OCI-LY1 (cell line): ENCODE measurements around the gene EEF1E1.
"Not testable (repeated sequence)": the region's sequence is repeated elsewhere in the genome, so short reads cannot be mapped to it uniquely, and the experiment has no call there.

Source experiments
- H2AFZ ChIP-seq: fragments of 200-600 bp; sonication (generic), shearing (Covaris generic); 2 replicates; pipeline ENCODE4 v1.6.0; 2014; ENCODE audit warnings: antibody characterized with exemption, mild to moderate bottlenecking, low read length
- H3F3A ChIP-seq: fragments of 200-600 bp; sonication (generic), shearing (Covaris generic); 2 replicates; pipeline ENCODE4 v1.6.0; 2014; ENCODE audit warnings: mild to moderate bottlenecking, antibody characterized with exemption, low read length, moderate library complexity; ENCODE audit not compliant: insufficient read depth
- H3K27ac ChIP-seq: fragments of 200-600 bp; sonication (generic); 2 replicates; pipeline ENCODE4 v1.5.1; 2014; ENCODE audit warnings: low read length, mixed run types, mild to moderate bottlenecking, low read depth; ENCODE audit not compliant: poor library complexity, severe bottlenecking
- H3K27me3 ChIP-seq: fragments of 200-600 bp; sonication (generic); 2 replicates; pipeline ENCODE4 v1.6.0; 2014; ENCODE audit warnings: antibody characterized with exemption, mild to moderate bottlenecking, low read length, moderate library complexity; ENCODE audit not compliant: insufficient read depth
- H3K36me3 ChIP-seq: fragments of 200-600 bp; sonication (generic); 2 replicates; pipeline ENCODE4 v1.6.1; 2014; ENCODE audit warnings: mild to moderate bottlenecking, antibody characterized with exemption, low read length, moderate library complexity, mixed read lengths; ENCODE audit not compliant: insufficient read depth
- H3K4me1 ChIP-seq: fragments of 200-600 bp; sonication (generic); 2 replicates; pipeline ENCODE4 v1.5.1; 2014; ENCODE audit warnings: mild to moderate bottlenecking, low read length, moderate library complexity; ENCODE audit not compliant: insufficient read depth, severe bottlenecking
- H3K4me2 ChIP-seq: fragments of 200-600 bp; sonication (generic), shearing (Covaris generic); 2 replicates; pipeline ENCODE4 v1.6.1; 2014; ENCODE audit warnings: low read length
- H3K4me3 ChIP-seq: fragments of 200-600 bp; sonication (generic); 2 replicates; pipeline ENCODE4 v1.5.1; 2014; ENCODE audit warnings: low read length, low read depth, mild to moderate bottlenecking, mixed read lengths; ENCODE audit not compliant: poor library complexity, severe bottlenecking
- H3K79me2 ChIP-seq: fragments of 200-600 bp; shearing (Covaris generic); 2 replicates; pipeline ENCODE4 v1.6.1; 2016; ENCODE audit warnings: mixed run types, low read length, mixed read lengths; ENCODE audit not compliant: insufficient read depth
- H3K9ac ChIP-seq: fragments of 200-600 bp; sonication (generic), shearing (Covaris generic); 2 replicates; pipeline ENCODE4 v1.6.1; 2014; ENCODE audit warnings: mild to moderate bottlenecking, low read length, mixed read lengths
- H3K9me2 ChIP-seq: fragments of 200-600 bp; sonication (generic), shearing (Covaris generic); 2 replicates; pipeline ENCODE4 v1.6.1; 2014; ENCODE audit warnings: low read depth, mild to moderate bottlenecking, low read length, mixed read lengths
- H3K9me3 ChIP-seq: fragments of 200-600 bp; shearing (Covaris generic); 2 replicates; pipeline ENCODE4 v1.6.1; 2014; ENCODE audit warnings: low read length, mixed read lengths
- H4K20me1 ChIP-seq: fragments of 200-600 bp; sonication (generic), shearing (Covaris generic); 2 replicates; pipeline ENCODE4 v1.6.0; 2016; ENCODE audit warnings: mild to moderate bottlenecking, low read length; ENCODE audit not compliant: insufficient read depth
- EZH2 ChIP-seq: fragments of 200-600 bp; sonication (generic), shearing (Covaris generic); IDR thresholded peaks from 2 replicates; pipeline ENCODE4 v1.8.0; 2017; ENCODE audit warnings: borderline replicate concordance, mixed run types, mild to moderate bottlenecking, antibody characterized with exemption, low read length, moderate library complexity, mixed read lengths
- TF ChIP-seq, protein P1 (sequence below): fragments of 200-600 bp; sonication (generic), shearing (Covaris generic); IDR thresholded peaks from 2 replicates; pipeline ENCODE4 v1.5.1; 2017; ENCODE audit warnings: mild to moderate bottlenecking, antibody characterized with exemption, low read length, moderate library complexity, mixed read lengths

EEF1E1 gene

DNA sequence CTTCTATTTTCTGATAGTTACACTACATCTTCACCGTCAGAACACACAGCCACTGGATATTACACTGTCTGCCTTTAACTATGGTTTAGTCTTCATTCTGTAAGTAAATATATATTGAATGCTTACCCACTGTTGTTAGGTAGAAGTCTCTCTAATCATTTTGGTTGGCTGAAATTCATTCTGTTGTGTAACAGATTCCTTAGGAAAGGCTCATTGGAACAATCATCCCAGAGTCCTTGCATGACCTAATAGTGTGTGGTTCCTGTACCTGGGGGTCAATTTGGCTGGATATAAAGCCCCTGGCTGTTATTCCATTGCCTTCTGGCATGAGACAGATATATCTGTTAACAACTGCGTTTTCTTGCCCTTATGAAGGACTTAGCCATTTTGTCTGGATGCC lies 48.1 kb downstream of the EEF1E1 start:
- Histone ChIP-seq H3K4me3 (no peak overlapping the region), H3K9me3 (no peaks in the 10 kb centered on the region), H3K4me1 (no peaks in the 10 kb centered on the region), H3F3A (no peaks in the 10 kb centered on the region), H3K27ac (no peak overlapping the region), H3K9me2 (no peaks in the 10 kb centered on the region), H3K79me2 (no peaks in the 10 kb centered on the region), H3K36me3 (peaks cover 29% of the 10 kb centered on the region), H3K27me3 (no peaks in the 10 kb centered on the region), H3K9ac (no peak overlapping the region), H4K20me1 (no peaks in the 10 kb centered on the region), H2AFZ (no peak overlapping the region), H3K4me2 (no peak overlapping the region)
- no peak for TF ChIP-seq EZH2
- TF ChIP-seq, protein P1, sequence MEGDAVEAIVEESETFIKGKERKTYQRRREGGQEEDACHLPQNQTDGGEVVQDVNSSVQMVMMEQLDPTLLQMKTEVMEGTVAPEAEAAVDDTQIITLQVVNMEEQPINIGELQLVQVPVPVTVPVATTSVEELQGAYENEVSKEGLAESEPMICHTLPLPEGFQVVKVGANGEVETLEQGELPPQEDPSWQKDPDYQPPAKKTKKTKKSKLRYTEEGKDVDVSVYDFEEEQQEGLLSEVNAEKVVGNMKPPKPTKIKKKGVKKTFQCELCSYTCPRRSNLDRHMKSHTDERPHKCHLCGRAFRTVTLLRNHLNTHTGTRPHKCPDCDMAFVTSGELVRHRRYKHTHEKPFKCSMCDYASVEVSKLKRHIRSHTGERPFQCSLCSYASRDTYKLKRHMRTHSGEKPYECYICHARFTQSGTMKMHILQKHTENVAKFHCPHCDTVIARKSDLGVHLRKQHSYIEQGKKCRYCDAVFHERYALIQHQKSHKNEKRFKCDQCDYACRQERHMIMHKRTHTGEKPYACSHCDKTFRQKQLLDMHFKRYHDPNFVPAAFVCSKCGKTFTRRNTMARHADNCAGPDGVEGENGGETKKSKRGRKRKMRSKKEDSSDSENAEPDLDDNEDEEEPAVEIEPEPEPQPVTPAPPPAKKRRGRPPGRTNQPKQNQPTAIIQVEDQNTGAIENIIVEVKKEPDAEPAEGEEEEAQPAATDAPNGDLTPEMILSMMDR = no peak

DNA sequence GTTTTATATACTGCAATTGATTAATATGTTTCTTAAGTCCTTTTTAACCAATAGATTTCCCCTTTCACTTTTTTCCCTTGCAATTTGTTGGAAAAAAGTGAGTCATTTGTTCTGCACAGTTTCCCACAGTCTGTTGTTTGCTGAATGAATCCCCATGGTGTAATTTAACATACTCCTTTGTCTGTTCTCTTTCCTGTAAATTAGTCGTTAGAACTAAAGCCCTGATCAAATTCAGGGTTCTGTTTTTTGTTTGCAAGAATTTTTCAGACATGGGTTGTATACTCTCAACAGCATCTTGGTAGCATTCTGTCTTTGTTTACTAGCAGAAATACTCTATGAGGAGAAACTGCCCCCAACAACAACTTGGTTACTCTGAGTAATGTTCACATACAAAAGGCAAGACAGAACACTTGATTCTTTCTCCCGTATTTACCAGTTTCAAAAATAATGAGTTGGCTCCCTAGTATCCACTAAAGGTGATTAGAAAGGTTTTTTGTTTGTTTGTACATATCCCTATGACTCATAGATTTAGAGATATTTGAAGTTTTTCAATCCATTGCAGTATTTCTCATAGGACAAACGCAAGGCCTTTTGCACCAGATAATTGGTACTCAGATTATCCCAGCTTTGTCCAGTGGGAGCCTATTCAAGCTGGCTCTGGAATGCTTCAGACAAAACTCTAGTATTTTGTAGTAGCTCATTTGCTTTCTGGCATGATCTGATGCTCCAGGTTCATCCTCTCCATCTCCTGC lies 54.6 kb downstream of the EEF1E1 start:
- H3K27ac ChIP-seq = no peak overlapping the region
- H4K20me1 ChIP-seq = no peaks in the 10 kb centered on the region
- no peak overlapping the region for H3K4me2 ChIP-seq
- H3K9me2 ChIP-seq = no peaks in the 10 kb centered on the region
- H3K27me3 ChIP-seq = no peaks in the 10 kb centered on the region
- peaks cover 14% of the 10 kb centered on the region; the same call in 1 of the 2 replicates for H3K36me3 ChIP-seq
- H3K4me1 ChIP-seq = no peaks in the 10 kb centered on the region
- no peak overlapping the region for H2AFZ ChIP-seq
- no peaks in the 10 kb centered on the region for H3K9me3 ChIP-seq
- no peak overlapping the region for H3K9ac ChIP-seq
- no peaks in the 10 kb centered on the region for H3K79me2 ChIP-seq
- no peak overlapping the region for H3K4me3 ChIP-seq
- TF ChIP-seq, protein P1 = no peak
- no peak for TF ChIP-seq EZH2
- no peaks in the 10 kb centered on the region for H3F3A ChIP-seq

DNA sequence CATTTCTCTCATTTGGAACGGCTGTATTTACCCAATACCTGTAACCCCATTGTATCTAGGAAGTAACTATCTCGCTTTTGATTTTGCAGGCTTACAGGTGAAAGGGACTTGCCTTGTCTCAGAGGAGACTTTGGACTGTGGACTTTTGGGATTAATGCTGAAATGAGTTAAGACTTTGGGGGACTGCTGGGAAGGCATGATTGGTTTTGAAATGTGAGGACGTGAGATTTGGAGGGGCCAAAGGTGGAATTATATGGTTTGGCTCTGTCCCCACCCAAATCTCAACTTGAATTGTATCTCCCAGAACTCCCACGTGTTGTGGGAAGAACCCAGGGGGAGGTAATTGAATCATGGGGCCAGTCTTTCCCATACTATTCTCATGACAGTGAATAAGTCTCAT lies 56.6 kb downstream of the EEF1E1 start:
- H3K4me3 ChIP-seq, H3K9me3 ChIP-seq, H3K4me2 ChIP-seq, H3K4me1 ChIP-seq, H3K9me2 ChIP-seq, H3K27ac ChIP-seq, H2AFZ ChIP-seq, H3K9ac ChIP-seq, H3K27me3 ChIP-seq, H3K79me2 ChIP-seq, H4K20me1 ChIP-seq, H3F3A ChIP-seq: not testable (repeated sequence)
- H3K36me3 ChIP-seq = peaks cover 14% of the 10 kb centered on the region

DNA sequence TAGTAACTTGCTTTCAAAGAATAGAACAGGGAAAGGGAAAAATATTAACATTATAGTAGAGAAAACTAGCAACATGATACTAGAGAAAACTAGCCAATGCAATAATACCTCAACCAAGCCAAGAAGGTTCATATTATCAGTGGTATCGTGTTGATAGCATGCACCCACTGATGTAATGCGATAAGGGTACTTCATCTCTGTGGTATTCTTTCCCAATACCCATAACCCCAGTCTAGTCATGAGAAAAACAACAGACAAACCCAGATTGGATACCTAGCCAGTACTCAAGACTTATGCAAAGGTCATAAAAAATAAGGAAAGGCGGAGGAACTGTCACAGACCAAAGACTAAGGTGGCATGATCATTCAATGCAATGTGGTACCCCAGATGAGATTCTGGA lies 59.1 kb downstream of the EEF1E1 start:
- Histone ChIP-seq H3K4me3 (no peak overlapping the region), H3K79me2 (no peaks in the 10 kb centered on the region), H2AFZ (no peak overlapping the region), H3K4me2 (no peak overlapping the region), H3K27me3 (no peaks in the 10 kb centered on the region), H3K9ac (no peak overlapping the region), H3K9me3 (no peaks in the 10 kb centered on the region), H3K9me2 (no peaks in the 10 kb centered on the region), H3K4me1 (peaks cover 5% of the 10 kb centered on the region), H3K36me3 (peaks cover 28% of the 10 kb centered on the region), H3K27ac (no peak overlapping the region), H3F3A (no peaks in the 10 kb centered on the region), H4K20me1 (no peaks in the 10 kb centered on the region)
- TF ChIP-seq, protein P1 = no peak
